HG03280 (cell line): Measurements from ENCODE around the gene TP53TG5.
A peak's percentile ranks its signal among the peaks of the same experiment; 100 is the strongest.

Experiments
- ATAC-seq: cut with Tn5 transposase; IDR thresholded peaks from one replicate; pipeline ENCODE4 v1.9.1; 2021; ENCODE audit warnings: mild to moderate bottlenecking, moderate library complexity; ENCODE audit not compliant: unreplicated experiment

The TP53TG5 gene

DNA sequence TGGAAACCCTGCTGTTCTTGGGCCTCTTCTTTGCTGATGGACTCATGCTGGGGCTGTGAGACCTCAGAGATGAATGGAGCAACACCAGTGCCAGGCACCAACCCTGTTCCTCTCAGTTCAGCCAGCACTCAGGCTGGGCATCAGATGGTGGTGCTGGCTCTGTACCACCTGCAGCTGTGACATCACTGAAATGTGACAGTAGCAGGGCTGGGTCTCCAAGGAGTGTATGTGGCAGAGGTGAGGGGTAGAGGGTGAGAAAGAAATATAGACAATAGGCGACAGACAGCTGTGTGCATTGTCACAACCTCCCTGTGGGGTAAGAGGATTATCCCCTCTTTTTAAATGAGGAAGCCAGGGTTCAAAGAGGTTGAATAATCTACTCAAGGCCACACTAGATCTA lies at the start of gene TP53TG5:
TP53TG5 (minus strand) TSS at position 135 of the 400 bp plus-strand sequence; CDS start at position 46, 89 bp downstream.
- no peak for ATAC-seq

DNA sequence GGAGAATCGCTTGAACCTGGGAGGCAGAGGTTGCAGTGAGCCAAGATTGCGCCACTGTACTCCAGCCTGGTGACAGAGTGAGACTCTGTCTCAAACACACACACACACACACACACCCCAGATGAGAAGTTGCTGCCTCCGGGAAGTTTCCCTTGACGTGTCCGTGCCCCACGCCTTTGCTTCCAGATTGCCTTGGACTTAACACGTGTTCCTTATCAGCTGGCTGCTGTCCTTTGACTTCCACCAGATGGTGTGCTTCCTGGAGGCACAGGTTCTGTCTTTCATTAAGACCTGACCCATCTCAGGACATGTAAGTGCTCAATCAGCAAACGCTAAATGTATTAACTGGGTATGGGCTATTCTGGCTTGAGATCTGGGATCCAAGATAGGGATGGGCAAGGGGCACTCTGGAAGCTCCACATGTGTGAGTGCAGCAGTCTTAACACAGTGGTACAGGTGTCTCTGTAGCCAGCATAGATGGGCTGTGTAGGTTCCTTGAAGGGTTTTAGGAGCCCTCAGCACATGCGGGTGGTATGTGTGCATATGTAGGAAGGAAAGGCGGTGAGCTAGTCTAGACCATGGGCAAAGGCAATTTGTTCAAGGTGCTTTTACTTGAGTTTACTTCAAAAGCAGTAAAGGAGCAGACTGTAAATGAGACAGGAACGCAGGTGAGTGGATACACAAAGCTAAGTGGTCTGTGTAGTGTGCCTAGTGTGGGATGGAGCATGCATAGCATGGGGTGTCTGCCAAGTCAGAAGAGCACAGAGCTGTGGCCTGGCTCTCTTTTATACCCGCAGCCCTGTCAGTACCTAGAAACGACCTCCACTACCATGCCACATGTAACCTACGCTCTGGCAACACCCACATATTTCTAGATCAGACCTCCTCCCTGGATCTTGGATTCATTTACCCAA lies 49.4 kb upstream of the TP53TG5 start:
- ATAC-seq: no peak

DNA sequence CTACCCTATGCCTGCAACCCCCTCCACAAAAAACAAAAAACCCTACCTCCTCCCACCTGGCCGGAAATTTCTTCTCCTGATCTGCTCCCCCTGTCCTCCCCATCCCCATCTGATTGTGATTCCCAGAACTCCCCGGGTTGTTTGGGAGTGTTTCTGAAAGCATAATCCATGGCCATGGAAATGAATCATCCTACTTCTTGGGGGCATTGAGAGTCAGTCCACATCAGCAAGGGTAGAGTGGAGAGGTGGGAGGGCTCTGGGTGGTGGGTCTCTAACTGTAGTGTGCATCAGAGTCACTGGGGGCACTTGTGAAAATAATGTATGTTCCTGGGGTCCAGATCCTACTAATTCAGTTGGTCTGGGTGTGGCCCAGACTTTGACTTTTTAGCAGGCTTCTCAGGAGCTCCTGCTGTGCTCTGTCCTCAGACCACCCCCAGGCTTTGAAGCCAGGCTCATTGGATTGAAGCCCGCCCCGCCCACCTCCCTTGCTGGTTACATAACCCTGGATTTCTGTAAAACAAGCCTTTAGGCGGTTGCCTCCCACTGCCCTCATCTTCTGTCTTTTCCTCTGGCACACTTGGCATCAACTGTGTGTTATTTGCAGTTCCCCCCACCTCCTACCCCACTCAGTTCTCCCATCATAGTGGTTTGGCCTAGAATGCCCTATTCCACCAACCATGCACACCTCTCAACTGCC lies 48.3 kb upstream of the TP53TG5 start:
- ATAC-seq: no peak

DNA sequence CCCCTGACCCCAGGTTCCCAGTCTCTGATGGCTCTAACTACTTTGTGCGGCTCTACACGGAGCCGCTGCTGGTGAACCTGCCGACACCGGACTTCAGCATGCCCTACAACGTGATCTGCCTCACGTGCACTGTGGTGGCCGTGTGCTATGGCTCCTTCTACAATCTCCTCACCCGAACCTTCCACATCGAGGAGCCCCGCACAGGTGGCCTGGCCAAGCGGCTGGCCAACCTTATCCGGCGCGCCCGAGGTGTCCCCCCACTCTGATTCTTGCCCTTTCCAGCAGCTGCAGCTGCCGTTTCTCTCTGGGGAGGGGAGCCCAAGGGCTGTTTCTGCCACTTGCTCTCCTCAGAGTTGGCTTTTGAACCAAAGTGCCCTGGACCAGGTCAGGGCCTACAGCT lies 47.4 kb upstream of the TP53TG5 start:
- no peak for ATAC-seq

DNA sequence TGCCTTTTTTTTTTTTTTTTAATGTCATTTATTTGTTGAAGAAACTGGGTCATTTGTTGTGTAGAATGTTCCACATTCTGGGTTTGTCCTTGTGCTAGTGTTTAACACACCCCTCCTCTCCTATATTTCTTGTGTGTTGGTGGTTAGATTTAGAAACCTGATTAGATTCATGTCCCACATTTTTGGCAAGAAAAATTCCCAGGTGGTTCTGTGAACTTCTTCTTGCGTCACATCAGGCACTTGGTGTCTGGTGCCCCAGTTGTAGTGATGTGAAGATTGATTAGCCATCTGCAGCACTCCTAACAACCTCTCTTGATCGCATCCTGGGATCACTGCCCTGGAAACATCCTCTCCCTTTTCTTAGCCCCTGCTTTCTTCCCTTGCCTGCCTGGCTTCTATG lies 45.6 kb upstream of the TP53TG5 start:
- ATAC-seq: no peak

DNA sequence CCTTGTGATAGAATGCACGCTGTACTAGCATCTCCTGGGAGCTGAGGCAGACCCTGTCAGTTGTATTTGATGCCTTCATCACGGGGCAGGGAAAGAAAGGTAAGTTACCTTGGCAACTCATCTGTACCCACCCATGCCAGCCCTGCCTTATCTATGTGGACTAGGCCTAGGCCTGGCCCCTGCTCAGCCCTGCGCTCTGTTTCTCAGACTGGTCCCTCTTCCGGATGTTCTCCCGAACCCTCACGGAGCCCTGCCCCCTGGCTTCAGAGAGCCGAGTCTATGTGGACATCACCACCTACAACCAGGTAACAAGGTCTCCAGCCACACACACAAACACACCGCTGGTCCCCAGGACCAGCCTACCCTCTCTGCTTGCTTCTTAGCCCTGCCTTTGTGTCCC lies 42.0 kb upstream of the TP53TG5 start:
- ATAC-seq: no peak

DNA sequence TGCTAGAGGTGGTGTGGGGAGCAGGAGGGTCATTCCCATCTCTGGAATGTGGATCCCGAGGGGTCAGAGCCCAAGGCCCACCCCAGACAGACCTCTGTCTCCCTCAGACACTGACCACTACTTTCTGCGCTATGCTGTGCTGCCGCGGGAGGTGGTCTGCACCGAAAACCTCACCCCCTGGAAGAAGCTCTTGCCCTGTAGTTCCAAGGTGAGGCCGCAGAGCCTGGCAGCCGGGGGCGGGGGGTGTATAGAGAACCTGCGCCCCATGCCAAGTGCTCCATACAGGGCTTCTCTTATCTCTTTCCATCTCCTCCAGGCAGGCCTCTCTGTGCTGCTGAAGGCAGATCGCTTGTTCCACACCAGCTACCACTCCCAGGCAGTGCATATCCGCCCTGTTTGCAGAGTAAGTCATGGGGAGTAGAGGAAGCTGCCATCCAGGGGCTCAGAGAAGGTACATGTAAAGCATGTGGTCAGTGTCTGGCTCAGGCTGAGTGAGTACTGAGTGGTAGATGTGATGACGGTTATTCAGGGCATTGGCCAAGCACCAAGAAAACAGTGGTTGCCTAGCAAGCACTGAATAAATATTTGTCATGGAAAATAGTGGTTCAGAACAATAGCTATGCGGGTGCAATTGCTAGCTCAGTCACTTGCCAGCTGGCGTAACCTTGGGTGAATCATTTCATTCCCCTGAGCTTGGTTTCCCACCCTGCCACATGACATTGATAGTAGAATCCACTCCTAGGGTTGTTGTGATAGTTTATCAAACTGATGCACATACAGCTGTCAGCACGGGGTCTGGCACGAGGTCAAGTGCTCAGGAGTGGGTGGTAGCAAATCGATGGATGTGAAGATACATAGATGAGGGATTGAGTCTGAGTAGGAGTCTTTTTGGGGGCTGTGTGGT lies 41.3 kb upstream of the TP53TG5 start:
- peak; percentile 68 for ATAC-seq

DNA sequence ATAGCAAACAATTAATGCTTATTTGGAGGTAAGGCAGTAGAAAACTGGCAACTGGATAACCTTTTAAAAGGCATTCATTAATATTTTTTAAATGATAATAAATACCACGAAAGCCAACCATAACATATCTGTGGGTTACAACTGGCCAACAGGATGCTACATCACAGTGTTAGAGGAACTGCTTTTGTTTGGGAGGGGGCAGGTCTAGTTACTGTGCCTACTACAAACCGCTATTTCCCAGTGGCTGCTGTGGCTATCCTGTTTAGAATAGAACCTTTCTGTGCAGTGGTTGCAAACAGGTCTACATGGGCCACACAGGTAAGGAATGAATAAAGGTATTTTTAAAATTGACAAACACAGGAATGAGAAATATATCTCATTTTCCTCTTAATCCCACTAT lies 38.8 kb upstream of the TP53TG5 start:
- ATAC-seq: no peak

DNA sequence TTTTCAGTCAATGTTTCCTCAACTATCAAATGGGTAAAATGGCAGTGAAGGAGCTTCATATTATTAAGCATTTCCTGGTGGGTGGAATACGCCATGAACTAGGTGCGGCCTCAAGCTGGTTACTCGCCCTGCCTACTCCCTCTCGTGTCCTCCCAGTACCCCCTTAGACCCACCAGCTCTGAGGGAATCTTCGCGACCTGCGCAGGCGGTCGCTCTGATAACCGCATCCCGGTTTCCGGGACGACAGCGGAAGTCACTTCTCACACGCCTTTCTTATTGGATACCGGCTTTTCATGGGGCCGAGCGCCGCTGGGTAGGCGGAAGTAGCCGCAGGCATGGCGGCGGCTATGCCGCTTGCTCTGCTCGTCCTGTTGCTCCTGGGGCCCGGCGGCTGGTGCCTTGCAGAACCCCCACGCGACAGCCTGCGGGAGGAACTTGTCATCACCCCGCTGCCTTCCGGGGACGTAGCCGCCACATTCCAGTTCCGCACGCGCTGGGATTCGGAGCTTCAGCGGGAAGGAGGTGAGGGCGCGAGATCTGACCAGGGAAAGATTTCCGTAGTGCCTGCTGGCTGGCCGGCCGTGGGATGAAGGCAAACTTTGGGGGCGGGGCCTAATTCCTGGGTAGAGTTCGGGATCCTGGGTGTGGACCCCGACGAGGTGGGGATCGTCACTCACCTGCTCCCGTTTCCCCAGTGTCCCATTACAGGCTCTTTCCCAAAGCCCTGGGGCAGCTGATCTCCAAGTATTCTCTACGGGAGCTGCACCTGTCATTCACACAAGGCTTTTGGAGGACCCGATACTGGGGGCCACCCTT lies 37.9 kb upstream of the TP53TG5 start, which contains the start of gene PIGT:
PIGT (plus strand) TSS at position 320 of the 816 bp plus-strand sequence; CDS start at position 336, 16 bp downstream.
- ATAC-seq: peak; percentile 64

DNA sequence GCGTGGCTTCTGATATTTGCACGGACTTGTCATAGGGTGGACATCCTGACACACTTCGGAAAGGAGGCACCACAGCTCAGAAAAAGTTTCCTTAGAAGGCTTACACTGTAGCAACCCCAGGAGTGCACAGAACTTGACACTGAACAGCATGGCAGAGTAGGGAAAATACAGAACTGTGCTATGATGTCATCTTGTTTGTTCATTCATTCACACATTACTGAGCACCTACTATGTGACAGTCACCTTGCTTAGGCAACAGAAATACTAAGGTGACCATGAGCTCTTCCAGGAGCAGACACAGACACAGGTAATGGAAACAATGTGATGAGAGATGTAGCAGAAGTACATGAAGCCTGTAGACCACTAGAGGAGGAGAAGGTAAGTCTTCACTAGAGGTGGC lies 35.4 kb upstream of the TP53TG5 start:
- ATAC-seq: no peak

DNA sequence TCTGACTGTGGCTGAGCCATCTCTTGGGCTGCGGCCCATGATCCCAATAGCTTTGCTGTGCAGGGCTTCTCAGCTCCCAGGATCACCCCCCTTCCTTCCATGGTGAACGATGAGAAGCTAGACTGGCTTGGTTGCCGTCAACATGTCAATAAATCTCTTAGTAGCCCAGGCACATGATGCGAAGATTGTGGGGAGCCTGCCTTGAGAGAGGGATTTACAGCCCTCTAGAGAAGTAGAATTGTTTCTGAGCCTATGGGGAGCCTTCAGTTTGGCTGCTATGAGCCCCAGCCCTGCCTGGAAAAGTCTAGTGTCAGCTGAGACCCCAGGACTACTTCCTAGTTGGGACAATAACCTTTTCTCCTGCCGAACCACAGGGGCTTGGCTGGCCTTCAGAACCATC lies 34.5 kb upstream of the TP53TG5 start:
- ATAC-seq: no peak

DNA sequence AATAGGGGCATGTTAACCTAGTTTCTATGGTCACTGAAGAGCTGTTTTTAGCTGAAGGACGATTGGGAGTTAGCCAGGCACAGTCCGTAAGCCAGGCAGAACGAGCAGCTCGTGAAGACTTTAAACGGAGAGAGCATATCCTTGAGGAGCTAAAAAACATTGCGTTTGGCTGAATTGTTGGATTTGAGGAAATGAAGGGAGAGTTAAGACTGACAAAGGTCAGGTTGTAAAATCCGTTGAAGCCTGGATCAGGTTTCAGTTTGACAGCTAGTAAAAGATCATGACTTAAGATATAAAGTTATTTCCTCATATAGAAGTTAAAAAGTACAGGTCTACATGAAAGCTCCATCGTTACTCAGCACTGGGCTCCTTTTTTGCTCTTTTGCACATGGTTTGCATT lies 32.8 kb upstream of the TP53TG5 start:
- no peak for ATAC-seq

DNA sequence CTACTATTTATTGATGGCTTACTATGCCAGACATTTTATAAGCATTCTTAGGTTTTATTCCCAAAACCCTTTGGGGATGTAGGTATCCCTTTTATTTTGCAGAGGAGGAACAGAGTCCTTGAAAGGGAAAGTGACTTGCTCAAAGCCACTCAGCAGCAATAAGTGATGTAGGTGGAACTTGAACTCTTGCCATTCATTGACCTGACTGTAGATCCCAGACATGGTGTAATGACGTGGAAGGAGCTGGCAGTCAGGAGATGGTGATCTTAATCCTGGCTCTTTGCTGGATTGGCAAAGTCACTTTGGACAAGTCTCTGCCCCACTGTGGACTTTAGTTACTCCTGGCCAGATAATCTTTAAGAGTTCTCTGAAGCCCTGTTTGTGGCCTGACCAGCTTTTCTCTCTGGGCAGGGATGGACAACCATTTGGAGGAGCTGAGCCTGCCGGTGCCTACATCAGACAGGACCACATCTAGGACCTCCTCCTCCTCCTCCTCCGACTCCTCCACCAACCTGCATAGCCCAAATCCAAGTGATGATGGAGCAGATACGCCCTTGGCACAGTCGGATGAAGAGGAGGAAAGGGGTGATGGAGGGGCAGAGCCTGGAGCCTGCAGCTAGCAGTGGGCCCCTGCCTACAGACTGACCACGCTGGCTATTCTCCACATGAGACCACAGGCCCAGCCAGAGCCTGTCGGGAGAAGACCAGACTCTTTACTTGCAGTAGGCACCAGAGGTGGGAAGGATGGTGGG lies 31.6 kb upstream of the TP53TG5 start:
- no peak for ATAC-seq

DNA sequence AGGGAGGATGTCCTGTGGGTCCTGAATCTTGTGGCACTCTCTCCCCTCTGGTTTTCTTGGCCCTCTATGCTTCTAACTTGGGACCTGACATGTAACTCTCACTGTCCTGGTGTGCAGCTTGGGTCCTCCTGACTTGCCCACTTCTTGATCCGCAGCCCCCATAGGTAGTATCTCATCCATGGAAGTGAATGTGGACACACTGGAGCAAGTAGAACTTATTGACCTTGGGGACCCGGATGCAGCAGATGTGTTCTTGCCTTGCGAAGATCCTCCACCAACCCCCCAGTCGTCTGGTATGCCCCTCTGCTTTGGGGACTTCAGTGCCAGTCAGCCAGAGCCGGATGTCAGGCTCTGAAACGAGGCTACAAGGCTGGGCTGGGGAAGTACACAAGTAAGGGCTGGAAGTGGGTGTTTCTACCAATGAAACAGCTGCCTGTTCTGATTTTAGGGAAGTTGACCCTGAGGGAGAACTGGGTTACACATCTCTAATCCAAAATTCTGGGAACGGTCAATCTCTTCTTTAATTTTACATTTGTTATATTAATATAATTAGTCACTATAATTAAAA lies 30.6 kb upstream of the TP53TG5 start:
- no peak for ATAC-seq

DNA sequence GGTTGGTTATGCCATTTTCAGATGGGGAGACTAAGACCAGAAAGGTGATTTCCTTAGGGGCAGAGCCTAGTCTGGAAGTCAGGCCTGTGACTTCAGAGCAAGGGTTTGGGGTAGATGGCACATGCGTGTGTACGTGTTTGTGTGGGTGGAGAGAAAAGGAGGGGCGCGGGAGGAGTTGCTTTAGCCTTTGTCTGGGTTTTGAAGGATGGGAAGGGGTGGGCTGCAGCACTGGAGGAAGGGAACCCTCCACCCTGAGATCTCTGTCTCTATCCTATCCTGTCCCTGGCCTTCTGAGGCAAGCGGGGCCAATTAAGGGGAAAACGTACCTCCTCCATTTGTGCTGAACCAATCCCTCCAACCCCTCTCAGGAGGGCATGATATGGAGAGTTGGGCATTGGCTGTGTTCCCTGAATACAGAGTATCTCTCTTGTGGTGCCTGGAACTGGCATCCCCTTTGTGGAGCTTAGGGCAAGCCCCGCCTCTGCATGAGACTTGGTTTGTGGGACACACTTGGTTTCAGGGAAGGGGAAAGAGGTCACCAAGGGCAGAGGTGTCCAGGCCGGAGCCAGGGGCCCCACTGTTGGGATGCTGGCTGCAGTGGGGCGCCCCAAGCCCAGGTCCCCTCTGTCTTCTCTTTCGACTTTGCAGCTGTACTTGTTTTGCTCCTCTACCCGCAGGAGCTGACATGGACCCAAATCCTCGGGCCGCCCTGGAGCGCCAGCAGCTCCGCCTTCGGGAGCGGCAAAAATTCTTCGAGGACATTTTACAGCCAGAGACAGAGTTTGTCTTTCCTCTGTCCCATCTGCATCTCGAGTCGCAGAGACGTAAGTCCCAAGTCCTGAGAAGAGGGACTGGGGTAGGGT lies 29.9 kb upstream of the TP53TG5 start, which contains the start of gene DBNDD2:
DBNDD2 (plus strand) TSS at position 507 of the 863 bp plus-strand sequence; CDS start at position 686, 179 bp downstream.
- ATAC-seq: no peak

DNA sequence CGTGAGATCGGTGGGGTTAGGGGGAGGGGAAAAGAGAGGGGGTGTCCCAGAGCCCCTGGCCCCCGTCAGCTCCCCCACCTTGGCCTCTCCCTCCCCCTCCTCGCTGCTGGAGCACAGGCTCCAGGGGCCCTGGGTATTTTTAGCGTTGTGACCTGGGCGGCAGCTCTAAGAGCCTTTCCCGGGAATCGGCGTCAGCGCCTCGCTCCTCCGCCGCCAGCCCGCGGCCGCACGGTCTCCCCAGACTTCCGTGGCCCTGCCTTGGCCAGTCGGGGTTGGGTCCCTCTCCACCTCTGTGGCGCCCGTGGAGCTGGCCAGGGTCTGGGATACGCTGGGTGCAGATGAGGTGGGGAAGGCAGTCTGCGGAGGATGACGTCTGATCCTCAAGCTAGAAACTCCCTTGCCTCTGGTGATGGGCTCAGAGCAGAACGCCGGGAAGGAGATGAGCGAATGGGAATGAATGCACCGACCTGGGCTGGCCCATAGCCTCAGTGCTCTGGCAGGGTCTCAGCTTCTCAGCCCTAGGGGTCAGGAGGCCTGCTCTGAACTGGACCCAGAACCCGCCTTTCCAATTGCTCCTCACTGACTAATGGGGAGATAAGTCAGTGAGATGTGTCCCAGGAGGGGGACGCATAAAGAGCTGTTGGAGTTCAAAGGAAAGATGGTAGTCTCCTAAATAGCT lies 29.1 kb upstream of the TP53TG5 start:
- ATAC-seq: no peak

DNA sequence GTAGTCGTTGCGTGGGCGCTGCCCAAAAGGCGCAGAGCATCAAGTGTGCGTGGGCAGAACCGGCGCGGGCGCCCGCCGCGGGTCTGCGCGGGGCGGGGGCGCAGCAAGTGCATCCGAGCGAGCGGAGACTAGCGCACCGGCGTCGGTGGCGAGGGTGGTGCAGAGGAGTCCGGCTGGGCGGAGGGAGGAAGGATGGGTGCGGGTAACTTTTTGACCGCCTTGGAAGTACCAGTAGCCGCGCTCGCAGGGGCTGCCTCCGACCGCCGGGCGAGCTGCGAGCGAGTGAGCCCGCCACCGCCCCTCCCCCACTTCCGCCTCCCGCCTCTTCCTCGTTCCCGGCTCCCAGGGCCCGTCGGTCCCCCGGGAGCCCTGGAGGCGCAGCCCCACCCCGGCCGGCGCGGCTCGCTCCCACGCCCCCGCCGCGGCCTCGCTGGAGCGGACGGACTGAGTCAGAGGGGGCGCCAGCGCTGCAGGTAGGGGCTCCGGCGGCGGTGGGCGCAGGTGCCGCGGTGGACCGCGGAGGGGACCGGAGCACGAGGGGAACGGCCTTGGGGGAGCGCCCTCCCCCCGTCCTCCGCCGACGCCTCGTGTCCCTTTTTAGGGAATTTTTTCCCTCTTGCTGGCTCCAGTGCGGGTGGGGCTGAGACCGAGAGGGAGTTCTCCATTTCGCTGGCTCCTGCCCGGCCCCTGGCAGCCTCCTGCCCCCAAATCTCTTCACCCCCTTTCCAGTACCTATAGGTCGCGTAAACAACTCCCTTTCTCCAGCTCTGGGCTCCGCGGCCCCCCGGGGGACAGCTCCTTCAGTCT lies 28.3 kb upstream of the TP53TG5 start:
- no peak for ATAC-seq
